ENCODE results near the gene CCDC39.

CCDC39 gene

DNA sequence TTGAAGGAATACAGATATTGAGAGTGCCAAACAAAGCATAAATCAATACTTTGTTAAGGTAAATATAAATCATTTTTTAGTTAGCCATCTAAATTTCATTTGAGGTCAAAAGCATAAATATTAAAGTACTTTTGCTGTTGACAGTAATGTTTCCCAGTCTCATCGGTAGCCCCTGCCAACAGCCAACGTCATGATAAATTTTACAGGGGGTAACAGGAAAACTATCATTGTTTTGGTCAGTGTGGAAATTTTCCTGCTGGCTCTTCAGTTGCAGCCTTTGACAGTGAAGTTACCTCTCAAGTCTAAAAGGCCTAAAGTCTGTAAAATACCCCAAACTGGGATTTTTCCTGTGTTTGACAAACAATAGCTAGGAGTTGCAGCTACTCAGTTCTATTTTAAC, 114.6 kb downstream of the CCDC39 start:
- no peak for DNase-seq
- in situ Hi-C loops (cut with MboI; ENCODE audit: low pct_unique_long_range_greater_than_20kb, low sequenced_read_pairs) = no loop called here

All from KBM-7 (cell line).